SW 1271 (cell line): ENCODE measurements around the gene OTULINL.

Experiments used
- DNase-seq, 2 experiments: peaks; one replicate each; lab custom pipeline; 2025; lab: John Stamatoyannopoulos, UW

OTULINL gene

GRCh38 chr5:14577079-14577725, 4.4 kb upstream of the OTULINL start:
- DNase-seq, result no peak

DNA sequence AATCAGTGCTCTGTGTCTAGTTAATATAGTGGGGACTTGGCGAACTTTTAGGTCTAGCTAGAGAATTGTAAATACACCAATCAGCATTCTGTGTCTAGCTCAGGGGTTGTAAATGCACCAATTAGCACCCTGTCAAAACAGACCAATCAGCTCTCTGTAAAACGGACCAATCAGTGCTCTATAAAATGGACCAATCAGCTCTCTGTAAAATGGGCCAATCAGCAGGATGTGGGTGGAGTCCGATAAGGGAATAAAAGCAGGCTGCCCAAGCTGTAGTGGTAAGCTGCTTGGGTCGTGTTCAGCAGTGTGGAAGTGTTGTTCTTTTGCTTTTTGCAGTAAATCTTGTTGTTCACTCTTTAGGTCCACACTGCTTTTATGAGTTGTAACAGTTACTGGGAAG, 3.6 kb upstream of the OTULINL start:
- DNase-seq, result no peak

GRCh38 chr5:14579246-14579645, 2.3 kb upstream of the OTULINL start:
- DNase-seq, result no peak

GRCh38 chr5:14579731-14580397, 1.7 kb upstream of the OTULINL start:
- DNase-seq, result no peak

DNA sequence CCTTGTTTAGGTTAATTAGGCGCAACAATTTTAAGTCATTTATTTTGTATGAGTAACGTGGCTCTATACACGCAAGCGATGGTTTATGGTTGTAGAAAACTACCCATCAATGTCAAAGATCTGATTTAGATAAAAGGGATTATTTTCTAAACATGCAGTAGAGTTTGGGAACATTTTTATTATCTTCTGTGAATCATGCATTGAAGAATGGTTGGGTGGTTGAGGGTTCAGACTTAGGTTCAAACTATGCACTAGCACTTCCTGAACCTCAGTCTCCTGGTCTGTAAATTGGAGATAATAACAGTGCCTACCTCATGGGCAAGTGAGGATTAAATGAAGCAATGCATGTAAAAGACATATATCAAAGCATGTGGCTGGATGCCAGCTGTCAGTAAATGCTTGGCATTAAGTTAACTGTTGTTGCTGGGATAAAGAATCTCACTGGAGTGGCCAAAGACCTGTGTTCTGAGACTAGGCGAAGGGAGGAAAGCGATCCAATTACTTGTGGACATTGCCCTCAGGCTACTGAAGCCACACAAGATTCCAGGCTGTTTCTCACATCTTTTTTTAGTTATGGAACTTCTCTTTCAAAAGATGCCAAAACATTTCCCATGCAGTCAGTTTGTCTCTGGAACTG, 1.1 kb upstream of the OTULINL start:
- DNase-seq, result no peak

DNA sequence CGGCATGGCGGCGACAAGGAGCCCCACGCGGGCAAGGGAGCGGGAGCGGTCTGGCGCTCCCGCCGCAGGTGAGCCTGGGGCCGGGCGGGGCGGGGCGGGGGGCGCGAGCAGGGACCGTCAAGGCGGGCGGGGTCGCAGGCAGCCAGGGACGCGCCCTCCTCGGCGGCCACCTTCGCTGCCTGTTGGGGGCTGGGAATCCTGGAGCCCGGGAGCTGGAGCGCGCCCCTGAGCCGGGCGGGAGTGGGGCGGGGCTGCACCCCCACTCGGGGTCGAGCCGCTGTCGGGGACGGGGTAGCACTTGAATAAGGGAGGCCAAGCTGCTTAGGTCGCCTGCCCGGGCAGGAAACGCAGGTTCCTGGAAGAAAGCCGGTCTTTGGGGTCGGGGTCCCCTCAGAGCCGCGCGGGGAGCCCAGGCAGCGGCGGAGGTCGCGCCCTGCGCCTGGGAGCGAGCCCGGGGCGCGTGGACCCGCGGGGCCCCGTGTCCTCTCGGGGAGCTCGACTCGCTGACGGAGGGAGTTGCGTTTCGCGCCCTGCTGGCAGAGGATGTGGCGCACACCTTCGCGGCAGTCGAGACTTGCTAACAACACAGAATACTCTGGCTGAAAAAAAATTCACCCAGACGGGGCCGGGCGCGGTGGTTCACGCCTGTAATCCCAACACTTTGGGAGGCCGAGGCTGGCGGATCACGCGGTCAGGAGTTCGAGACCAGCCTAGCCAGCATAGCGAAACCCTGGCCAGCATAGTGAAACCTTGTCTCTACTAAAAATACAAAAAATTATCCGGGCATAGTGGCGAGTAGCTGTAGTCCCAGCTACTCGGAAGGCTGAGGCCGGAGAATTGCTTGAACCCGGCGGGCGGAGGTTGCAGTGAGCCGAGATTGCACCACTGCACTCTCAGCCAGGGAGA, 552 bp downstream of the OTULINL start:
- peak; percentile 33 to 77 for DNase-seq

DNA sequence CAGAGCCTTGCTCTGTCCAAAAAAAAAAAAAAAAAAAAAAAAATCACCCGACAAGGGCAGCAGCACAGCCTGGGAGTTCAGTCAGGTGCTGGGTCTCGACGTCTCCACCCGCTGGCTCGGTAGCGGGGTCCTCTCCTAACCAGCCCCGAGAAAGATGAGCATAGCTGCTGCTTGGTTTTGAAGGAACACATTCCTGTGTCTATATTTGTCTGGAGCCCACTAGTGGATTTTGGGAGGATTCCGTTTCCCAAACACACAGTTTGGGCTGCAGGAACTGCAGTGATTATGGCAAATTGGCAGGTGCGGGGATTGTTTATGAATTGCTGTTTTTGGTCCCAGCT, 1.2 kb downstream of the OTULINL start:
- no peak for DNase-seq

GRCh38 chr5:14584848-14585247, 3.3 kb downstream of the OTULINL start:
- DNase-seq, result no peak

- no peak for DNase-seq
Measured at GRCh38 chr5:14587150-14587549, 5.6 kb downstream of the OTULINL start.

- no peak for DNase-seq
Measured at GRCh38 chr5:14588145-14588544, 6.6 kb downstream of the OTULINL start.

- DNase-seq, result no peak
Measured at GRCh38 chr5:14588758-14589543, 7.4 kb downstream of the OTULINL start.

GRCh38 chr5:14590949-14591348, 9.4 kb downstream of the OTULINL start:
- DNase-seq, result no peak

DNA sequence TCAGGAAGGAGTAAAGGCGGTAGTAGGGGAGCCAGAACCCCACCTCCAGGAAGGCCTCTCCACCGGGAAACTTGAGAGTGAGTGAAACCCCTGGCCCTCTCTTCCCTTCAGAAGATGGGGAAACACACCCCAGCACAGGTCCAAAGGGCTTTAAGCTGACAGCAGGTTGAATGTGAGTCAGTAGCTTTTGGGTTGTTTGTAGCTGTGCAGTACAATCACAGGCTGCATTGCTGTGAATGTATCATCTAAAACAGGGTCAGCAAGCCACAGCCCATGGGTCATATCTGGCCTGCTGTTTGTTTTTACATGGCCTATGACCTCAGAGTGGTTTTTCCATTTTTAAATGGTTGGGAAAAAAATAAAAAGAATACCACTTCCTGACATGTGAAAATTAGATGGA, 10.0 kb downstream of the OTULINL start:
- no peak for DNase-seq

GRCh38 chr5:14593326-14594021, 11.9 kb downstream of the OTULINL start:
- DNase-seq, result no peak

DNA sequence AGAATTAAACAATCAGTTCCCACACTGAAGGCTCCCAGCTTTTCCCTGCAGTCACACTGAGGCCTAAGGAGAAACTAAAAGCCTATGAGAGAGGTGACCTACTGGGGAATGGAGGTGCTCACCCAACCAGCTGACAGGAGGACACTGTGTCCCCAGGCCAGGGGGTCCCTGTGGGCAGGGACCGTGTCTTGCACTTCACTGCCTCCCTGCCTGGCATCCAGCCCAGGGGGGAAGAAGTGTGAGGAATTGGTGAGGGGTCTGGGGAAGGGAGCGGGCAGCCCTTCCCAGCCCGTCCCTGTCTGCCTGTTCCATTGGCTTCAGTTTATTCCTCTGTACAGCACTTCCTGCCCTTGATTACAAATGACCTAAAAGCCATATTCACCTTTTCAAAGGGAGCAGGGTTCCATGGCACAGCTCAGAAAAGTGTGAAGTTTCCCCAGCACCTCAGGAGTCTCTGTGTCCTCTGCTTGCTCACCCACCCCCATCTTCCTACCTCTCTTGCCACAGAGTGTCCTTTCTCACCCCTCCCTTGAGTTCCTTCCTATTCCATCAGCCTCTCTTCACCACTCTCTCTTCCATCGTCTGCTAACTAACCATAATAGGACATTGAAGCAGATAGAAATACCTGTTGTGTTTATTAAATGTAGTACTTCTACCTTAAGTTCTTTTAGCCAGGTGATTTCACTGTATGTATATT, 12.9 kb downstream of the OTULINL start:
- DNase-seq, result no peak

DNA sequence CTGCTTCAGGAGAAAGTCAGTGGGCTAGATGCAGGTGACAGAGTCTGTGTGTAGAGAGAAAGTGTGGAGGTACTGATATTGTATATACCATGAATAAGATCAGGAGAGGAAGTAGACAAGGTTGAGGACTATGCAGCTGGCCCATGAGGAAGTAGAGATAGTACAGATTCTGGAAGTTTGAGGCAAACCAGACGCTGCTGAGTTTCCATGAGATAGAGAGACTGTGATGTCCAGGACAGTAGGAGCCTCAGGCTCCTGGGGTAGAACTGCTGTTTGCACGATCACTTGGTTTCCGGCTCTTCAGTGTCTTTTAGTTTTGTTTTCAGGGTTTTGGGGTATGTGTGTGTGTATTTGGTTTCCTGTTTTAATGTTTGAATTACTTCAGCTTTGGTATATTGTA, 13.6 kb downstream of the OTULINL start:
- DNase-seq, result no peak

DNA sequence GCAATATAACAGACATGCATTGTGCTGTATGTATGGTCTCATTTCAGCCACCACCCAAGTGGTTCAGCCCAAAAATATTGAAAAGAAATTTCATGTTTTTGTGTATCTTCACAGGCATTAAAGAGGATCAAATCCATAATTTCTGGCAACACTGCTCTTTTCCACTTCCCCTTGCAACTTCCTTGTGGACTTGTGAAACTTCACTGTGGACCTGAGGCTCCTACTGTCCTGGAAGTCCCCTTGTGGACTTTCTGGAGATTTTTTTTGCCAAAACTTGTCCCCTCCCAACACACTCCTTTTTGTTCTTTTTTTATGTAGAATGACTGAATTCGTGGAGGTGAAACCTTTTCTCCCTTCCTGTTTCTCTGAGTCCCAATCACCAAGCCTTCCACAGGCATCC, 14.3 kb downstream of the OTULINL start:
- DNase-seq, result no peak

DNA sequence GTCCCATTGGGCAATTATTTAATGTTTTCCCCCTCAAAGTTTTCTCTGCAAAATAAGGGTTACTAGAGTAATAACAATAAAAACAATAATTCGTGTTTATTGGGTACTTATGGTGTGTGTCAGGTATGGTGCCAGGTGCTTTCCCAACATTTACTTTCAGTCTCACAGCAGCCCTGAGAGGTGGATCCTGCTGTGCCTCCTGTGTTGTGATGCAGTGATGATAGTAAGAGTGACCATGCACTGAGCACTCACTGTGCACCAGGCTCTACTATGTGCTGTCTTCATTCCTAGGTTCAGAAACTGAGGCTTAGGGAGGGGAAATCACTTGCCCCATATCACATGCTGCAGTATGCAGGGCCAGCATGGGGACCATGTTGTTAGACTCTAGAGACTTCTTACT, 15.5 kb downstream of the OTULINL start:
- DNase-seq, result no peak

DNA sequence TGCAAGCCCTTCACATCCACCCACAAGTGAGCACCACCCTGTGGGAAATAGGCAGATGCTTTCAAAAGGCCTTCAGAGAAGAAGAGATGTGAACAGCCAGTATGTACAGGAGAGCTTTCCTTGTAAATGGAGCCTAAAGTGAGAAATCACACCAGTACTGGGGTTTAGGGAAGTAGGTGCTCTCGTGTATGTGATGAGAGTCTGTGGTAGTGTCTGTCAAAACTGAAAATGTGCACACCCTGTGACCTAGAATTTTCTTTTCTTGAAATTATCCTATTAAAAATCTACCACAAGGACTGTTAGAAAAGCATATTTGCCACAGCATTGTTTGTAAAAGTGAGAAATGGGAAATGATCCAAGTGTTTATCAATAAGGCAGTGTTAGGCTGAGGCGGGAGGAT, 16.6 kb downstream of the OTULINL start:
- DNase-seq, result no peak

DNA sequence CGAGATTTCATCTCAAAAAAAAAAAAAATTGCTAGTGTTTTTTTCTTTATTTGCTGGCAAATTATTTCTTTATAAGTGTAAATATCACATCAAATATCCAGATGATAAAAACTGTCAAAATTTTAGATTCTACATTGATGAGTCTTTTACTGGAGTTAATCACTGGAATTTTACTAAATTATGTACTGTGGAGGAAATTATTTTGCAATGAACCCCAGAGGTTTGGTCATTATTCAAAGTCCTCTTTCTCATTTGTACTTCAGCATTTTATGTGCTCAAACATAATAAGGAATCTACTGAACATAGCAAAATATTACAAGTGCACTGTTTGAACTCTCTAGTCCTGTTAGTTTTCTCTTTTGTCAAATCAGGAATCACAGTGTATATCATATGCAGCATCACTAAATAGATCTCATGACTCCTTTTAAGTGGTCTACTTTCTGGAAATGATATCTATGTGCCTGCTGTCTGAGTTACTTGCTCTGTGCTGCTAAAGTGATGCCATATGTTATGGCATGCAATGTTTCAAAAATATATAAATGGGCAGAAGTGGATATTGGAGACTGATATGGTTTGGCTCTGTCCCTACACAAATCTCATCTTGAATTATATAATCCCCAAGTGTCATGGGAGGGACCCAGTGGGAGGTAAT, 18.0 kb downstream of the OTULINL start:
- DNase-seq, result no peak
